VCaP (cell line): ENCODE measurements around the gene SPATA2.

Source experiments
- H3K27ac ChIP-seq: fragments of 450-650 bp; 2 replicates; pipeline ENCODE4 v1.5.1; 2017
- CTCF ChIP-seq: fragments of 450-650 bp; conservative IDR thresholded peaks from 2 replicates; pipeline ENCODE4 v1.5.1; 2017; ENCODE audit warnings: mild to moderate bottlenecking, moderate library complexity

Gene SPATA2

GRCh38 chr20:49948809-49949507, 33.6 kb upstream of the SPATA2 start:
- no peak overlapping the region for H3K27ac ChIP-seq
- TF ChIP-seq CTCF = no peak

- H3K27ac ChIP-seq = no peak overlapping the region
- no peak for TF ChIP-seq CTCF
Measured at GRCh38 chr20:49948178-49948577, 32.8 kb upstream of the SPATA2 start.

GRCh38 chr20:49945701-49946477, 30.6 kb upstream of the SPATA2 start:
- TF ChIP-seq CTCF = no peak

GRCh38 chr20:49945306-49945700, 30.0 kb upstream of the SPATA2 start:
- no peak for TF ChIP-seq CTCF
- no peak overlapping the region for H3K27ac ChIP-seq

More at GRCh38 chr20:49945701-49946477, 30.6 kb upstream of the SPATA2 start:
- H3K27ac ChIP-seq = no peak overlapping the region

- peak overlapping the region; percentile 14; the same call in 1 of the 2 replicates for H3K27ac ChIP-seq
- no peak for TF ChIP-seq CTCF
Measured at GRCh38 chr20:49942942-49943341, 27.6 kb upstream of the SPATA2 start.

- TF ChIP-seq CTCF = no peak
- H3K27ac ChIP-seq = peak overlapping the region; percentile 14; the same call in 1 of the 2 replicates
Measured at GRCh38 chr20:49942303-49942702, 27.0 kb upstream of the SPATA2 start.

- TF ChIP-seq CTCF = no peak
- peak overlapping the region; percentile 14; the same call in 1 of the 2 replicates for H3K27ac ChIP-seq
Measured at GRCh38 chr20:49941456-49941855, 26.1 kb upstream of the SPATA2 start.
